Measurements from ENCODE around the gene UBE3A.

UBE3A gene

DNA sequence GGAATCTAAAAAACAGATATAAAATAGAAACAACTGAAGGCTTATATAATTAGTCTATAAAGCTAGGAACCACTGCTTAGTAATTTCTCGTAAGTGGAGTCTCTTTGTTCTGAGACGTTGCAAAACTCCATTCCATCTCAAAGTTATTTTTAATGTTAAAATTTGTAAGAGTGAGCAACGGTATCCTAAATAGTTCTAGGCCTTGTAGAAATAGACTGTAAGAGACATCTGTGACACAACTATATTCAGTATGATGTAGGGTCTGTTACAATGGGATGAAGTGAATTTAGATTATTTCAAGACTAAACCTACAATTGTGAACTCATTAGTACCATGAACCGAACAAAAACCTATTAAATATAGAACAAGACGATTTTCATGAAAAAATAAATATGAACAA, 57.2 kb downstream of the UBE3A start:
- H3K36me3 ChIP-seq (replicated peaks) = no peaks in the 10 kb centered on the region
- no peaks in the 10 kb centered on the region for H3K27me3 ChIP-seq (replicated peaks)
- H3K4me3 ChIP-seq (ENCODE audit: low read depth, low read length) = no peak overlapping the region
- in situ Hi-C loops (cut with HindIII; ENCODE audit: low pct_ligation_motif_present, low sequenced_read_pairs) = no loop called here
- DNase-seq = no peak
- H3K27ac ChIP-seq = no peak overlapping the region
- no peak for TF ChIP-seq CTCF (IDR thresholded peaks at IDR 0.05; ENCODE audit: low read depth, low read length, missing control alignments)

- no peak overlapping the region for H3K27ac ChIP-seq
- H3K27me3 ChIP-seq (replicated peaks) = no peaks in the 10 kb centered on the region
- TF ChIP-seq CTCF (IDR thresholded peaks at IDR 0.05; ENCODE audit: low read depth, low read length, missing control alignments) = no peak
- no peak for DNase-seq
- in situ Hi-C loops (cut with HindIII; ENCODE audit: low pct_ligation_motif_present, low sequenced_read_pairs) = no loop called here
- no peaks in the 10 kb centered on the region for H3K36me3 ChIP-seq (replicated peaks)
- H3K4me3 ChIP-seq (ENCODE audit: low read depth, low read length) = no peak overlapping the region
These were observed 60.3 kb downstream of the UBE3A start for GRCh38 chr15:25378501-25378901.

DNA sequence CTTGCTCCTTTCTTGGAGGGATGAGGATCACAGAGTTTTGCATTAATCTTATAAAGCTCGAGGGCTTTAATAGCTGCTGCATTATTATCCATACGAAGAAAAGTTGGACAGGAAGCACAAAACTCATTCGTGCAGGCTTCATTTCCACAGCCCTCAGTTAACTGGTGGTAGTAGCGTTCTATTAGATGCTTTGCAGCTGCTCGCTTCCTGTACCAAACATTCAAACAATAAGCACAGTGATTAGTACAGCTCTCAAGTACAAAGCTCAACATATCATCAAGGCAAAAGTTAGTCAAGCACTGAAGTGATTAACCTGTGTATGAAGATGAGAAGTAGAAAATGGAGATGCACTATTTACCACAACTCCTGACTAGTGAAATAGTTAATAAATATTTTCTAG, 63.3 kb downstream of the UBE3A start:
- H3K36me3 ChIP-seq (replicated peaks) = peaks cover 4% of the 10 kb centered on the region
- no peak for TF ChIP-seq CTCF (IDR thresholded peaks at IDR 0.05; ENCODE audit: low read depth, low read length, missing control alignments)
- H3K27ac ChIP-seq = no peak overlapping the region
- H3K27me3 ChIP-seq (replicated peaks) = no peaks in the 10 kb centered on the region
- in situ Hi-C loops (cut with HindIII; ENCODE audit: low pct_ligation_motif_present, low sequenced_read_pairs) = no loop called here
- H3K4me3 ChIP-seq (ENCODE audit: low read depth, low read length) = no peak overlapping the region
- no peak for DNase-seq

DNA sequence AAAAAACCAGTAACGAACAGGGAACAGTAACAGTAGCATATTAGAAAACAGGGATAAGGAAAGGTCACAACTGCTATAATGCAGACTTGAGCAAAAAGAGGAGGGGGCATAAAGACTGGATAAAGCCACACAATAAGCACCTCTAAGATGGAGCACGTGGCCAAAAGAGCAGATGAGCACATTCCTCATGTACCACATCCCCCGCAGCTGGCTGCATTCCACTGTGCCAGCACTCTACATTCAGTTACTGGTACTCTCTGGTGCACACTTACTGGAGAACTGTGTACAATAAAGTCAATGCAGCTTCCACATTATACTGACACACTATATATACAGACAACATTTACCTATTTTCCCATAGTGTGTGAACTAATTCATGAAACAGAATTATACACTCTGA, 64.7 kb downstream of the UBE3A start:
- in situ Hi-C loops (cut with HindIII; ENCODE audit: low pct_ligation_motif_present, low sequenced_read_pairs) = no loop called here
- no peaks in the 10 kb centered on the region for H3K27me3 ChIP-seq (replicated peaks)
- no peak overlapping the region for H3K27ac ChIP-seq
- no peak for TF ChIP-seq CTCF (IDR thresholded peaks at IDR 0.05; ENCODE audit: low read depth, low read length, missing control alignments)
- peaks cover 4% of the 10 kb centered on the region for H3K36me3 ChIP-seq (replicated peaks)
- no peak for DNase-seq
- no peak overlapping the region for H3K4me3 ChIP-seq (ENCODE audit: low read depth, low read length)

DNA sequence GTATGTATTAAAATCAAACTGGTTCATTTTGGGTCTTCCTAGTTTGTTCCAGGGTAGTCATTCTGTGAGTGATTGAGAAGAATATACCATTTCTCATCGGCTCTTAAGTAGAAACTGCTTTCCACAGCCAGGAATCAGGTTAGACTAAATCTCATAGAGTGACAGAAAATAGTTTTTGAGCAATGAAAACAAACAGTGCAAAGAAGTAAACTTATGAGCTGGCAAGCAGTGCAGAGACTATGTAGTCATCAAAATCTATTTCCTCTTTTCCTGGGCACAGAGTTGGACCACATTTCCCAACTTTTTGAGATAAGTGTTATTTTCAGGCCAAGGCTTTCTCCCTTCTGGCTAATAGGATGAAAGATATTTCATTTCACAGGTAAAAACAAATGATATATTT, 66.5 kb downstream of the UBE3A start:
- no peak overlapping the region for H3K4me3 ChIP-seq (ENCODE audit: low read depth, low read length)
- in situ Hi-C loops (cut with HindIII; ENCODE audit: low pct_ligation_motif_present, low sequenced_read_pairs) = no loop called here
- peaks cover 4% of the 10 kb centered on the region for H3K36me3 ChIP-seq (replicated peaks)
- DNase-seq = peak; percentile 29
- TF ChIP-seq CTCF (IDR thresholded peaks at IDR 0.05; ENCODE audit: low read depth, low read length, missing control alignments) = no peak
- H3K27ac ChIP-seq = no peak overlapping the region
- H3K27me3 ChIP-seq (replicated peaks) = no peaks in the 10 kb centered on the region

GRCh38 chr15:25368850-25369249, 70.0 kb downstream of the UBE3A start:
- H3K4me3 ChIP-seq (ENCODE audit: low read depth, low read length) = no peak overlapping the region
- in situ Hi-C loops (cut with HindIII; ENCODE audit: low pct_ligation_motif_present, low sequenced_read_pairs) = no loop called here
- no peak for TF ChIP-seq CTCF (IDR thresholded peaks at IDR 0.05; ENCODE audit: low read depth, low read length, missing control alignments)
- no peak for DNase-seq
- H3K27me3 ChIP-seq (replicated peaks) = no peaks in the 10 kb centered on the region
- peaks cover 4% of the 10 kb centered on the region for H3K36me3 ChIP-seq (replicated peaks)
- H3K27ac ChIP-seq = no peak overlapping the region
